Peyer's patch (tissue), 4 donors: ENCODE results near the gene KIDINS220. TPM values are rescaled to one million over a fixed set of nuclear protein-coding genes. Genes with fewer than 3 reads are reported as not detected.

Experiments used
- DNase-seq, 3 donors: peaks; one replicate each; pipeline ENCODE4 v3.0.0-alpha.2; 2017 to 2019
- H3K27ac ChIP-seq, 4 donors: fragments of 200-600 bp; sonication (generic); one replicate each; pipeline ENCODE4 v1.5.1; 2016 to 2019
- H3K27me3 ChIP-seq, 2 donors: fragments of 200-600 bp; sonication (generic); one replicate each; pipeline ENCODE4 v1.5.1; 2019
- H3K36me3 ChIP-seq, 3 donors: fragments of 200-600 bp; sonication (generic); one replicate each; pipeline ENCODE4 v1.5.1; 2016 to 2019
- H3K4me1 ChIP-seq, 4 donors: fragments of 200-600 bp; sonication (generic); one replicate each; pipeline ENCODE4 v1.5.1; 2016 to 2019
- H3K4me3 ChIP-seq, 4 donors: fragments of 200-600 bp; sonication (generic); 1 replicate in 3 of 4; 2 replicates in 1 of 4; pipeline ENCODE4 v1.5.1; 2016 to 2019; ENCODE audit warnings: mild to moderate bottlenecking in 1 of 4
- H3K9me3 ChIP-seq, 4 donors: fragments of 200-600 bp; sonication (generic); one replicate each; pipeline ENCODE4 v1.5.1; 2016 to 2019; ENCODE audit warnings: mild to moderate bottlenecking in 1 of 4
- CTCF ChIP-seq, 6 experiments: fragments of 450-650 bp in 4 of 6; fragments of 200-600 bp in 2 of 6; sonication (generic) in 1 of 6; IDR thresholded peaks; one replicate each; pipeline ENCODE4 v1.5.1; 2017 to 2019; ENCODE audit warnings: antibody characterized with exemption in 6 of 6, mild to moderate bottlenecking in 3 of 6, moderate library complexity in 1 of 6
- POLR2A ChIP-seq, 2 donors: fragments of 450-650 bp; IDR thresholded peaks; one replicate each; pipeline ENCODE4 v1.5.1; 2017; ENCODE audit warnings: antibody characterized with exemption in 2 of 2, mild to moderate bottlenecking in 2 of 2, moderate library complexity in 2 of 2
- total RNA-seq, 4 donors: library from RNA; depleted of rRNA; stranded (reverse); fragments of >200 nt; gene quantifications; one replicate each; pipeline ENCODE4 v1.1.0, GENCODE V29; 2016

The KIDINS220 gene
- total RNA-seq, 4 donors from 2014 or later = 57.8 to 88.3 (median 70.4) TPM

GRCh38 chr2:8679567-8679826 lies 157.9 kb downstream of the KIDINS220 start:
- H3K9me3 ChIP-seq = peaks cover 0 to 8% (median 4%) of the 10 kb centered on the region in 4 donors
- no peak for TF ChIP-seq POLR2A (IDR thresholded peaks at IDR 0.05)
- TF ChIP-seq CTCF (IDR thresholded peaks at IDR 0.05) = no peak
- peaks cover 0 to 18% (median 1%) of the 10 kb centered on the region in 4 donors for H3K4me1 ChIP-seq
- H3K4me3 ChIP-seq = peak overlapping the region; percentile 42 to 77 (median 57)
- no peak for DNase-seq
- peak overlapping the region; percentile 71 to 100 (median 96) for H3K27ac ChIP-seq
- no peaks in the 10 kb centered on the region for H3K36me3 ChIP-seq
- H3K27me3 ChIP-seq = no peaks in the 10 kb centered on the region

Other genes starting within 250 kb of the KIDINS220 start
- 100 to 1,000 TPM; 143 to 391 (median 188) TPM for gene ID2, start 155.6 kb downstream of the KIDINS220 start, total RNA-seq
- gene MBOAT2, start 166.1 kb upstream of the KIDINS220 start, total RNA-seq = 10 to 100 TPM; 12.5 to 33.0 (median 20.7) TPM